CD1c-positive myeloid dendritic cell (primary cell): ENCODE results near the gene ZNF667.

Experiments
- DNase-seq: peaks from one replicate; pipeline ENCODE4 v3.0.0-alpha.2; 2016; ENCODE audit errors: extremely low spot score

Gene ZNF667

GRCh38 chr19:56476651-56477428, at the start of gene ZNF667:
TSS of gene ZNF667 (minus strand) at chr19:56477345. CDS start at chr19:56462370, 14,975 bp downstream.
- peak; percentile 37 for DNase-seq

GRCh38 chr19:56525214-56525860, 48.2 kb upstream of the ZNF667 start:
- DNase-seq: no peak

GRCh38 chr19:56508290-56508778, 31.2 kb upstream of the ZNF667 start:
- no peak for DNase-seq

GRCh38 chr19:56507446-56508289, 30.5 kb upstream of the ZNF667 start, which contains the start of gene ZNF471:
TSS of gene ZNF471 (plus strand) at chr19:56507855. CDS start at chr19:56511572, 3,717 bp downstream.
- DNase-seq: peak; percentile 96

- no peak for DNase-seq
Observed at GRCh38 chr19:56504581-56504980, 27.4 kb upstream of the ZNF667 start.

- no peak for DNase-seq
Observed at GRCh38 chr19:56491399-56491798, 14.3 kb upstream of the ZNF667 start.

GRCh38 chr19:56477429-56478338, 539 bp upstream of the ZNF667 start:
- peak; percentile 75 for DNase-seq

GRCh38 chr19:56476093-56476492, 1.1 kb downstream of the ZNF667 start:
- no peak for DNase-seq

- no peak for DNase-seq
Observed at GRCh38 chr19:56474308-56474707, 2.8 kb downstream of the ZNF667 start.

GRCh38 chr19:56441206-56441792, 35.8 kb downstream of the ZNF667 start:
- DNase-seq: no peak

GRCh38 chr19:56423985-56424353, 53.2 kb downstream of the ZNF667 start:
- no peak for DNase-seq

- DNase-seq: no peak
Observed at GRCh38 chr19:56423276-56423984, 53.7 kb downstream of the ZNF667 start.

- DNase-seq: no peak
Observed at GRCh38 chr19:56405062-56405461, 72.1 kb downstream of the ZNF667 start.

- no peak for DNase-seq
Observed at GRCh38 chr19:56404705-56405056, 72.5 kb downstream of the ZNF667 start.

GRCh38 chr19:56403764-56404704, 73.1 kb downstream of the ZNF667 start, which contains the start of gene ZNF583:
TSS of gene ZNF583 (plus strand) at chr19:56404332. CDS start at chr19:56407115, 2,783 bp downstream.
- peak; percentile 95 for DNase-seq

GRCh38 chr19:56403261-56403660, 73.9 kb downstream of the ZNF667 start:
- peak; percentile 38 for DNase-seq

- no peak for DNase-seq
Observed at GRCh38 chr19:56400485-56400884, 76.7 kb downstream of the ZNF667 start.

- no peak for DNase-seq
Observed at GRCh38 chr19:56398809-56399208, 78.3 kb downstream of the ZNF667 start.
